HEK293T (cell line): Measurements from ENCODE around the gene L3MBTL1.

Source experiments
- CTCF ChIA-PET: fragments of 350-600 bp; formaldehyde crosslinking; extraction: SDS; loops from one replicate; lab custom pipeline; 2021; ENCODE audit warnings: antibody characterized with exemption, inconsistent platforms; lab: Yijun Ruan, JAX
- POLR2A ChIA-PET: fragments of 350-600 bp; formaldehyde crosslinking; extraction: SDS; loops from one replicate; lab custom pipeline; 2020; ENCODE audit warnings: antibody characterized with exemption, inconsistent platforms; lab: Yijun Ruan, JAX
- DNase-seq: peaks from one replicate; pipeline ENCODE4 v3.0.0; 2012; ENCODE audit warnings: mixed read lengths; ENCODE audit errors: extremely low spot score
- ARNT ChIP-seq: fragments of 450-650 bp; IDR thresholded peaks from 2 replicates; pipeline ENCODE4 v1.6.1; 2017; ENCODE audit warnings: mild to moderate bottlenecking
- BHLHE40 ChIP-seq: fragments of 450-650 bp; IDR thresholded peaks from 2 replicates; pipeline ENCODE4 v1.6.1; 2016; ENCODE audit warnings: mild to moderate bottlenecking, moderate library complexity, borderline replicate concordance
- CTBP1 ChIP-seq: fragments of 450-650 bp; IDR thresholded peaks from 2 replicates; pipeline ENCODE4 v1.6.1; 2016; ENCODE audit warnings: borderline replicate concordance
- ELF4 ChIP-seq: fragments of 450-650 bp; IDR thresholded peaks from 2 replicates; pipeline ENCODE4 v1.6.1; 2017; ENCODE audit warnings: antibody characterized with exemption
- FOXA1 ChIP-seq: fragments of 450-650 bp; IDR thresholded peaks from 2 replicates; pipeline ENCODE4 v1.6.1; 2016; ENCODE audit warnings: mild to moderate bottlenecking
- FOXK2 ChIP-seq: fragments of 450-650 bp; IDR thresholded peaks from 2 replicates; pipeline ENCODE4 v1.6.1; 2016; ENCODE audit warnings: mild to moderate bottlenecking
- FOXM1 ChIP-seq: fragments of 450-650 bp; IDR thresholded peaks from 2 replicates; pipeline ENCODE4 v1.6.1; 2017; ENCODE audit warnings: mild to moderate bottlenecking, borderline replicate concordance
- HDGF ChIP-seq: fragments of 450-650 bp; IDR thresholded peaks from 2 replicates; pipeline ENCODE4 v1.6.1; 2017; ENCODE audit warnings: antibody characterized with exemption, borderline replicate concordance
- L3MBTL2 ChIP-seq: fragments of 450-650 bp; conservative IDR thresholded peaks from 2 replicates; pipeline ENCODE4 v1.6.1; 2016; ENCODE audit warnings: mild to moderate bottlenecking
- LEF1 ChIP-seq: fragments of 450-650 bp; IDR thresholded peaks from 2 replicates; pipeline ENCODE4 v1.6.1; 2017; ENCODE audit warnings: mild to moderate bottlenecking, borderline replicate concordance
- NFRKB ChIP-seq: fragments of 450-650 bp; IDR thresholded peaks from 2 replicates; pipeline ENCODE4 v1.6.1; 2016; ENCODE audit warnings: mild to moderate bottlenecking, moderate library complexity
- SP1 ChIP-seq: fragments of 450-650 bp; IDR thresholded peaks from 2 replicates; pipeline ENCODE4 v1.6.1; 2017
- SUZ12 ChIP-seq: fragments of 450-650 bp; IDR thresholded peaks from 2 replicates; pipeline ENCODE4 v1.6.1; 2016; ENCODE audit warnings: mild to moderate bottlenecking
- TARDBP ChIP-seq: fragments of 450-650 bp; IDR thresholded peaks from 2 replicates; pipeline ENCODE4 v1.6.1; 2016
- ZNF384 ChIP-seq: fragments of 450-650 bp; IDR thresholded peaks from 2 replicates; pipeline ENCODE4 v1.6.1; 2016
- TF ChIP-seq, protein P1 (sequence below): fragments of 450-650 bp; IDR thresholded peaks from 2 replicates; pipeline ENCODE4 v1.6.1; 2016

Gene L3MBTL1

DNA sequence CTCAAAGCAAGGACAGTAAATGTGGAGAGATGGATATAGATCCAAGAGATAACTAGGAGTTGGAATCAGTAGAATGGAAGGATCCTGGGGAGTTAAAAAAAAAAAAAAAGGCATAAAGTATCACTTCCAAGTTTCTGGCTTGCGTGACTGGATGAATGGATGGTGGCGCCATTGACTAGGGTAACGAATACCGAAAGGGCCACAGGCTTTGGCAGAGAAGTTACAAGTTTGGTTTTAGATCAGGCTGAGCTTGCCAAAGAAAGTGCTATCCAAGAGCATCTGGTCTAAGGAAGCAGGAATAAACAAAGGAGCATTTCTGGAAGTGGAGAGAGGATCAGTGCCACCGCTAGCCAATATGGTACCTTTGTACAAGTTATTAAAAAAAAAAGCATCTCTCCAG is 17.5 kb downstream of the L3MBTL1 start:
- ChIA-PET POLR2A (no interaction called here), CTCF (no interaction called here)
- no peak for TF ChIP-seq SP1
- no peak for TF ChIP-seq ZNF384
- no peak for TF ChIP-seq HDGF
- TF ChIP-seq LEF1: no peak
- no peak for TF ChIP-seq FOXA1
- TF ChIP-seq, protein P1, sequence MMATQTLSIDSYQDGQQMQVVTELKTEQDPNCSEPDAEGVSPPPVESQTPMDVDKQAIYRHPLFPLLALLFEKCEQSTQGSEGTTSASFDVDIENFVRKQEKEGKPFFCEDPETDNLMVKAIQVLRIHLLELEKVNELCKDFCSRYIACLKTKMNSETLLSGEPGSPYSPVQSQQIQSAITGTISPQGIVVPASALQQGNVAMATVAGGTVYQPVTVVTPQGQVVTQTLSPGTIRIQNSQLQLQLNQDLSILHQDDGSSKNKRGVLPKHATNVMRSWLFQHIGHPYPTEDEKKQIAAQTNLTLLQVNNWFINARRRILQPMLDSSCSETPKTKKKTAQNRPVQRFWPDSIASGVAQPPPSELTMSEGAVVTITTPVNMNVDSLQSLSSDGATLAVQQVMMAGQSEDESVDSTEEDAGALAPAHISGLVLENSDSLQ: no peak
- no peak for TF ChIP-seq TARDBP
- no peak for TF ChIP-seq ARNT
- TF ChIP-seq FOXK2: no peak
- no peak for TF ChIP-seq ELF4
- no peak for TF ChIP-seq BHLHE40
- DNase-seq: no peak

GRCh38 chr20:43528258-43528875 is 20.9 kb downstream of the L3MBTL1 start:
- POLR2A ChIA-PET: no interaction called here
- CTCF ChIA-PET: interaction anchor here (0.6 to 0.7 kb wide), 2 partner anchors 12 to 272 kb away, joined by 4 read pairs; no protein-coding TSS in a partner anchor
- DNase-seq: no peak
- no peak for TF ChIP-seq FOXA1
- TF ChIP-seq, protein P1: no peak
- no peak for TF ChIP-seq SP1
- TF ChIP-seq BHLHE40: no peak
- no peak for TF ChIP-seq FOXM1
- TF ChIP-seq ELF4: no peak
- no peak for TF ChIP-seq NFRKB
- no peak for TF ChIP-seq TARDBP
- no peak for TF ChIP-seq FOXK2
- no peak for TF ChIP-seq ZNF384
- no peak for TF ChIP-seq HDGF
- no peak for TF ChIP-seq CTBP1
- no peak for TF ChIP-seq SUZ12
- TF ChIP-seq ARNT: no peak
- no peak for TF ChIP-seq LEF1

- ChIA-PET CTCF (interaction anchor here (0.6 kb wide), 1 partner anchor 77 kb away, joined by 4 read pairs; no protein-coding TSS in a partner anchor), POLR2A (no interaction called here)
- TF ChIP-seq FOXM1 (no peak), BHLHE40 (no peak), HDGF (no peak), ARNT (no peak), FOXK2 (no peak), LEF1 (no peak), SUZ12 (no peak), NFRKB (no peak), TARDBP (no peak), SP1 (no peak), ELF4 (no peak), L3MBTL2 (no peak), CTBP1 (no peak), FOXA1 (no peak), ZNF384 (no peak)
- TF ChIP-seq, protein P1: no peak
- no peak for DNase-seq
Measured at GRCh38 chr20:43529051-43529450, 21.6 kb downstream of the L3MBTL1 start.

GRCh38 chr20:43529457-43530153 is 22.1 kb downstream of the L3MBTL1 start:
- ChIA-PET CTCF (interaction anchor here (0.6 to 0.8 kb wide), 2 partner anchors 8 to 78 kb away, joined by 3 to 4 read pairs; no protein-coding TSS in a partner anchor), POLR2A (interaction anchor here (1.1 kb wide), 1 partner anchor 72 kb away, joined by 3 read pairs; no protein-coding TSS in a partner anchor)
- TF ChIP-seq ELF4 (no peak), ARNT (no peak), FOXM1 (no peak), HDGF (no peak), SUZ12 (no peak), BHLHE40 (no peak), SP1 (no peak), L3MBTL2 (no peak), FOXK2 (no peak), CTBP1 (no peak), ZNF384 (no peak), TARDBP (no peak), LEF1 (no peak), FOXA1 (no peak), NFRKB (no peak)
- TF ChIP-seq, protein P1: no peak
- DNase-seq: no peak
